ENCODE measurements around the gene SPPL2B. TPM values are rescaled to one million over a fixed set of nuclear protein-coding genes. Genes with fewer than 3 reads are reported as not detected.

Gene SPPL2B
- total RNA-seq, 2 donors from 2014 or later, result 108 to 206 TPM

- Histone ChIP-seq H3K27ac (no peak overlapping the region), H3K4me3 (no peak overlapping the region), H3K27me3 (no peaks in the 10 kb centered on the region), H3K9ac (ENCODE audit: low read depth in 2 of 2, low read length in 2 of 2) (peak overlapping the region in 1 of 2 donors; percentile 84), H3K9me3 (no peaks in the 10 kb centered on the region), H3K4me1 (peaks cover 24% of the 10 kb centered on the region), H3K36me3 (no peaks in the 10 kb centered on the region)
- intact Hi-C loops (cut with DNase I), result loop anchor here (5.0 kb wide), 1 partner anchor 58 kb away; no protein-coding TSS in a partner anchor
- TF ChIP-seq CTCF (IDR thresholded peaks at IDR 0.05), result no peak
- DNase-seq, result no peak
Observed at GRCh38 chr19:2334426-2334825, 5.9 kb downstream of the SPPL2B start.

- TF ChIP-seq CTCF (IDR thresholded peaks at IDR 0.05), result no peak
- intact Hi-C loops (cut with DNase I), result loop anchor here (5.0 kb wide), 1 partner anchor 57 kb away; no protein-coding TSS in a partner anchor
- no peak overlapping the region for H3K9ac ChIP-seq (ENCODE audit: low read depth in 2 of 2, low read length in 2 of 2)
- H3K36me3 ChIP-seq, result no peaks in the 10 kb centered on the region
- peaks cover 24% of the 10 kb centered on the region for H3K4me1 ChIP-seq
- no peaks in the 10 kb centered on the region for H3K9me3 ChIP-seq
- H3K27me3 ChIP-seq, result no peaks in the 10 kb centered on the region
- no peak for DNase-seq
- no peak overlapping the region for H3K4me3 ChIP-seq
- H3K27ac ChIP-seq, result no peak overlapping the region
Observed at GRCh38 chr19:2334986-2335846, 6.7 kb downstream of the SPPL2B start.

- Histone ChIP-seq H3K4me1 (peaks cover 23% of the 10 kb centered on the region), H3K36me3 (no peaks in the 10 kb centered on the region), H3K4me3 (no peak overlapping the region), H3K27me3 (no peaks in the 10 kb centered on the region), H3K27ac (no peak overlapping the region), H3K9ac (ENCODE audit: low read depth in 2 of 2, low read length in 2 of 2) (no peak overlapping the region), H3K9me3 (no peaks in the 10 kb centered on the region)
- no peak for TF ChIP-seq CTCF (IDR thresholded peaks at IDR 0.05)
- intact Hi-C loops (cut with DNase I), result no loop called here
- DNase-seq, result no peak
Observed at GRCh38 chr19:2335848-2336247, 7.4 kb downstream of the SPPL2B start.

DNA sequence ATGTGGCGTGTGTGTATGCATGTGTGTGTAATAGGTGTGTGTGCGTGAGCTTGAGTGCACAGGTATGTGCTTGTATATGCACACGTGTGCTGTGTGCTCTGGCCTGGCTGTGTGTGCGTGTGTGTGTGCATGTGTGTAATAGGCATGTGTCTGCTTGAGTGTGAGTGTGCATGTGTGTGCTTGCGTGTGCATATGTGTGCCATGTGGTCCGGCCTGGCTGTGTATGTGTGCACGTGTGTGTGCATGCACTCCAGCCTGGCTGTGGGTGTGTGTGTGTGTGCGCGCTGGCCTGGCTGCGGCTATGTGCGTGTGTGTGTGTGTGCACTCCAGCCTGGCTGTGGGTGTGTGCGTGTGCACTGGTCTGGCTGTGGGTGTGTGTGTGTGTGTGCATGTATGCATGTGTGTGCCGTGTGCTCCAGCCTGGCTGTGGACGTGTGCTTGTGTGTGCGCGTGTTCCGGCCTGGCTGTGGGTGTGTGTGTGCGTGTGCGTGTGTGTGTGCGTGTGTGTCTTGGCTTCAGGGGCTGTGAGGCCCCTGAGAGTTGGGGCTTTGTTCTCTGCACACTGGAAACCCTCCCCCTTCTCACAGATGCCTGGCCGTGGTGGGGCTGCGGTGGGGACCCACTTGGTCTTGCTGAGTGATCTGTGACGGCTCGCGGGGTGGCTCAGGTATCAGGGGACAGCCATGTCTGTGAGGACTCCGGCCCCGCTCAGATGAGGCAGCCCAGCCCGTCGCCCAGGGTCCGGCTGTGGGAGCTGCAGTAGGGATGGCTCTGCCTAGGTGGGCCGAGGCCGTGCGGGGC, 8.2 kb downstream of the SPPL2B start:
- no peak overlapping the region for H3K4me3 ChIP-seq
- H3K36me3 ChIP-seq, result no peaks in the 10 kb centered on the region
- no peak for TF ChIP-seq CTCF (IDR thresholded peaks at IDR 0.05)
- no peak overlapping the region for H3K9ac ChIP-seq (ENCODE audit: low read depth in 2 of 2, low read length in 2 of 2)
- no peaks in the 10 kb centered on the region for H3K9me3 ChIP-seq
- no peak for DNase-seq
- no peaks in the 10 kb centered on the region for H3K27me3 ChIP-seq
- intact Hi-C loops (cut with DNase I), result no loop called here
- H3K4me1 ChIP-seq, result peaks cover 15% of the 10 kb centered on the region
- H3K27ac ChIP-seq, result no peak overlapping the region

GRCh38 chr19:2337329-2337707, 8.8 kb downstream of the SPPL2B start:
- no peaks in the 10 kb centered on the region for H3K9me3 ChIP-seq
- no peak overlapping the region for H3K4me3 ChIP-seq
- no peaks in the 10 kb centered on the region for H3K27me3 ChIP-seq
- no peak for DNase-seq
- H3K36me3 ChIP-seq, result no peaks in the 10 kb centered on the region
- H3K27ac ChIP-seq, result no peak overlapping the region
- H3K9ac ChIP-seq (ENCODE audit: low read depth in 2 of 2, low read length in 2 of 2), result no peak overlapping the region
- no peak for TF ChIP-seq CTCF (IDR thresholded peaks at IDR 0.05)
- intact Hi-C loops (cut with DNase I), result no loop called here
- peaks cover 11% of the 10 kb centered on the region for H3K4me1 ChIP-seq
